ENCODE results near the gene STON1.

STON1 gene

GRCh38 chr2:48626047-48626446 lies 96.1 kb downstream of the STON1 start:
- no peak for DNase-seq

- DNase-seq = no peak
Measured at GRCh38 chr2:48633143-48633542, 103.2 kb downstream of the STON1 start.

- DNase-seq = no peak
Measured at GRCh38 chr2:48635786-48636185, 105.8 kb downstream of the STON1 start.

GRCh38 chr2:48638261-48638660 lies 108.3 kb downstream of the STON1 start:
- no peak for DNase-seq
